ENCODE data around the gene STPG3. TPM values are rescaled to one million over a fixed set of nuclear protein-coding genes. Genes with fewer than 3 reads are reported as not detected.

Gene STPG3
- not detected for total RNA-seq

- peak within 1 kb of the TSS in 2 of 3 donors; percentile 33 to 43 for H3K9ac ChIP-seq (ENCODE audit: low read depth in 1 of 3, low read length in 3 of 3)
- H3K4me3 ChIP-seq (ENCODE audit: low read length in 3 of 3) = no peak within 1 kb of the TSS
- peaks cover 0 to under 1% (median under 1%) of the 10 kb centered on the region in 3 donors for H3K36me3 ChIP-seq (ENCODE audit: control insufficient read depth in 3 of 3, insufficient read depth in 3 of 3, low read length in 3 of 3)
- peaks cover 0 to 2% (median 0%) of the 10 kb centered on the region in 3 donors for H3K27me3 ChIP-seq (ENCODE audit: control insufficient read depth in 3 of 3, insufficient read depth in 3 of 3, low read length in 3 of 3)
- peaks cover 20 to 39% (median 33%) of the 10 kb centered on the region in 3 donors for H3K4me1 ChIP-seq (ENCODE audit: control insufficient read depth in 3 of 3, insufficient read depth in 3 of 3, low read length in 3 of 3)
- H3K27ac ChIP-seq (ENCODE audit: low read depth, low read length) = no peak within 1 kb of the TSS
- no peaks in the 10 kb centered on the region for H3K9me3 ChIP-seq (ENCODE audit: control insufficient read depth in 3 of 3, low read length in 3 of 3)
These were observed at the start of gene STPG3 for GRCh38 chr9:137251194-137251461. TSS of gene STPG3 (plus strand) at chr9:137251286. CDS start at chr9:137251287, 1 bp downstream.

- Histone ChIP-seq H3K36me3 (ENCODE audit: control insufficient read depth in 3 of 3, insufficient read depth in 3 of 3, low read length in 3 of 3) (peaks cover 0 to 7% (median 3%) of the 10 kb centered on the region in 3 donors), H3K4me1 (ENCODE audit: control insufficient read depth in 3 of 3, insufficient read depth in 3 of 3, low read length in 3 of 3) (peaks cover 67 to 79% (median 68%) of the 10 kb centered on the region in 3 donors), H3K27ac (ENCODE audit: low read depth, low read length) (no peak overlapping the region), H3K9me3 (ENCODE audit: control insufficient read depth in 3 of 3, low read length in 3 of 3) (no peaks in the 10 kb centered on the region), H3K4me3 (ENCODE audit: low read length in 3 of 3) (no peak overlapping the region), H3K9ac (ENCODE audit: low read depth in 1 of 3, low read length in 3 of 3) (peak overlapping the region in 1 of 3 donors; percentile 8), H3K27me3 (ENCODE audit: control insufficient read depth in 3 of 3, insufficient read depth in 3 of 3, low read length in 3 of 3) (no peaks in the 10 kb centered on the region)
These were observed 48.1 kb upstream of the STPG3 start for GRCh38 chr9:137202966-137203365.

GRCh38 chr9:137204731-137205125 lies 46.4 kb upstream of the STPG3 start:
- Histone ChIP-seq H3K9ac (ENCODE audit: low read depth in 1 of 3, low read length in 3 of 3) (peak overlapping the region; percentile 84 to 93 (median 91)), H3K27me3 (ENCODE audit: control insufficient read depth in 3 of 3, insufficient read depth in 3 of 3, low read length in 3 of 3) (no peaks in the 10 kb centered on the region), H3K4me1 (ENCODE audit: control insufficient read depth in 3 of 3, insufficient read depth in 3 of 3, low read length in 3 of 3) (peaks cover 51 to 62% (median 52%) of the 10 kb centered on the region in 3 donors), H3K36me3 (ENCODE audit: control insufficient read depth in 3 of 3, insufficient read depth in 3 of 3, low read length in 3 of 3) (peaks cover 3 to 12% (median 3%) of the 10 kb centered on the region in 3 donors), H3K9me3 (ENCODE audit: control insufficient read depth in 3 of 3, low read length in 3 of 3) (no peaks in the 10 kb centered on the region), H3K4me3 (ENCODE audit: low read length in 3 of 3) (peak overlapping the region; percentile 96 to 99 (median 97)), H3K27ac (ENCODE audit: low read depth, low read length) (peak overlapping the region; percentile 73)

DNA sequence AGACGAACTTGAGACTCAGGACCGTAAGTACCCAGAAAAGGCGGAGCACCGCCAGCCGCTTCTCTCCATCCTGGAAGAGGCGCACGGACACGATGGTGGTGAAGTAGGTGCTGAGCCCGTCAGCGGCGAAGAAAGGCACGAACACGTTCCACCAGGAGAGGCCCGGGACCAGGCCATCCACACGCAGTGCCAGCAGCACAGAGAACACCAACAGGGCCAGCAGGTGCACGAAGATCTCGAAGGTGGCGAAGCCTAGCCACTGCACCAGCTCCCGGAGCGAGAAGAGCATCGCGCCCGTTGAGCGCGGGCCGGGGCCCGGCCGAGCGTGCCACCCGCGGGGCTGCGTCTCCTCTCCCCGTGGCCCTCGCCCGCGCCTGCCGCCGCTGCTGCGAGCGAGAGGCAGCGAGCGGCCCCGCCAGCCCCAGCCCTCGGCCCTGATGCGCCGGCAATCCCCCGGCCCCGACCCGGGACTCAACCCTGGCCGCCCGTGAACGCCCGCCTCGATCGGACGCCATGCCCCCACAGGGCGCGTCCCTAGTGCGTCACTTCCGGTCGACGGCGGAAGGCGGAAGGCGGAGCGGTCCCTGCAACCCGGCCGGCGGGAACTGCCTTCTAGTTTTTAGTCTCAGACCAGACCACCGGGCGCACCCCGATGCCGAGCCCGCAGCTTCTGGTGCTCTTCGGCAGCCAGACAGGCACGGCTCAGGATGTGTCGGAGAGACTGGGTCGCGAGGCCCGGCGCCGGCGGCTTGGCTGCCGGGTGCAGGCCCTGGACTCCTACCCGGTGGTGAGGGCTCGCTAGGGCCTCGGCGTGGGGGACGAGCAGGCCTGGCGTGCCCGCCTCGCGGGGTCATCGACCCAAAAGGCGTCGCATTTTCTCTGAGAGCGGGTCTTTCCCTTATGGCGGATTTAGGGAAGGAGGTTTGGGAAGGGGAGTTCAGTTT lies 45.7 kb upstream of the STPG3 start, which contains the start of the genes NDOR1 and TMEM203:
NDOR1 (plus strand) TSS at position 575 of the 944 bp plus-strand sequence; CDS start at position 653, 78 bp downstream.
TMEM203 (minus strand) TSS at position 523 of the 944 bp plus-strand sequence; CDS start at position 289, 234 bp downstream.
- peaks cover 51 to 61% (median 52%) of the 10 kb centered on the region in 3 donors for H3K4me1 ChIP-seq (ENCODE audit: control insufficient read depth in 3 of 3, insufficient read depth in 3 of 3, low read length in 3 of 3)

GRCh38 chr9:137206602-137207001 lies 44.5 kb upstream of the STPG3 start:
- Histone ChIP-seq H3K27me3 (ENCODE audit: control insufficient read depth in 3 of 3, insufficient read depth in 3 of 3, low read length in 3 of 3) (no peaks in the 10 kb centered on the region), H3K9me3 (ENCODE audit: control insufficient read depth in 3 of 3, low read length in 3 of 3) (no peaks in the 10 kb centered on the region), H3K36me3 (ENCODE audit: control insufficient read depth in 3 of 3, insufficient read depth in 3 of 3, low read length in 3 of 3) (peaks cover 3 to 12% (median 3%) of the 10 kb centered on the region in 3 donors), H3K27ac (ENCODE audit: low read depth, low read length) (no peak overlapping the region), H3K4me3 (ENCODE audit: low read length in 3 of 3) (peak overlapping the region; percentile 96 to 99 (median 97)), H3K4me1 (ENCODE audit: control insufficient read depth in 3 of 3, insufficient read depth in 3 of 3, low read length in 3 of 3) (peaks cover 45 to 54% (median 46%) of the 10 kb centered on the region in 3 donors), H3K9ac (ENCODE audit: low read depth in 1 of 3, low read length in 3 of 3) (peak overlapping the region; percentile 84 to 93 (median 91))

More for the DNA sequence above, 45.7 kb upstream of the STPG3 start, which contains the start of the genes NDOR1 and TMEM203:
- H3K4me3 ChIP-seq (ENCODE audit: low read length in 3 of 3) = peak within 1 kb of the TSS; percentile 96 to 99 (median 97)
- peak within 1 kb of the TSS; percentile 84 to 93 (median 91) for H3K9ac ChIP-seq (ENCODE audit: low read depth in 1 of 3, low read length in 3 of 3)
- no peaks in the 10 kb centered on the region for H3K9me3 ChIP-seq (ENCODE audit: control insufficient read depth in 3 of 3, low read length in 3 of 3)
- H3K27me3 ChIP-seq (ENCODE audit: control insufficient read depth in 3 of 3, insufficient read depth in 3 of 3, low read length in 3 of 3) = no peaks in the 10 kb centered on the region
- peaks cover 3 to 12% (median 3%) of the 10 kb centered on the region in 3 donors for H3K36me3 ChIP-seq (ENCODE audit: control insufficient read depth in 3 of 3, insufficient read depth in 3 of 3, low read length in 3 of 3)
- peak within 1 kb of the TSS; percentile 73 for H3K27ac ChIP-seq (ENCODE audit: low read depth, low read length)

GRCh38 chr9:137211532-137211931 lies 39.6 kb upstream of the STPG3 start:
- Histone ChIP-seq H3K4me1 (ENCODE audit: control insufficient read depth in 3 of 3, insufficient read depth in 3 of 3, low read length in 3 of 3) (peaks cover 4 to 12% (median 5%) of the 10 kb centered on the region in 3 donors), H3K4me3 (ENCODE audit: low read length in 3 of 3) (no peak overlapping the region), H3K27me3 (ENCODE audit: control insufficient read depth in 3 of 3, insufficient read depth in 3 of 3, low read length in 3 of 3) (no peaks in the 10 kb centered on the region), H3K9me3 (ENCODE audit: control insufficient read depth in 3 of 3, low read length in 3 of 3) (no peaks in the 10 kb centered on the region), H3K9ac (ENCODE audit: low read depth in 1 of 3, low read length in 3 of 3) (no peak overlapping the region), H3K36me3 (ENCODE audit: control insufficient read depth in 3 of 3, insufficient read depth in 3 of 3, low read length in 3 of 3) (peaks cover 3 to 12% (median 5%) of the 10 kb centered on the region in 3 donors), H3K27ac (ENCODE audit: low read depth, low read length) (no peak overlapping the region)

GRCh38 chr9:137212520-137212919 lies 38.6 kb upstream of the STPG3 start:
- H3K9ac ChIP-seq (ENCODE audit: low read depth in 1 of 3, low read length in 3 of 3) = no peak overlapping the region
- H3K9me3 ChIP-seq (ENCODE audit: control insufficient read depth in 3 of 3, low read length in 3 of 3) = no peaks in the 10 kb centered on the region
- no peak overlapping the region for H3K4me3 ChIP-seq (ENCODE audit: low read length in 3 of 3)
- H3K4me1 ChIP-seq (ENCODE audit: control insufficient read depth in 3 of 3, insufficient read depth in 3 of 3, low read length in 3 of 3) = peaks cover 4 to 12% (median 7%) of the 10 kb centered on the region in 3 donors
- H3K36me3 ChIP-seq (ENCODE audit: control insufficient read depth in 3 of 3, insufficient read depth in 3 of 3, low read length in 3 of 3) = peaks cover 1 to 6% (median 5%) of the 10 kb centered on the region in 3 donors
- no peaks in the 10 kb centered on the region for H3K27me3 ChIP-seq (ENCODE audit: control insufficient read depth in 3 of 3, insufficient read depth in 3 of 3, low read length in 3 of 3)
- H3K27ac ChIP-seq (ENCODE audit: low read depth, low read length) = no peak overlapping the region

GRCh38 chr9:137213160-137214060 lies 37.7 kb upstream of the STPG3 start:
- Histone ChIP-seq H3K27me3 (ENCODE audit: control insufficient read depth in 3 of 3, insufficient read depth in 3 of 3, low read length in 3 of 3) (no peaks in the 10 kb centered on the region), H3K27ac (ENCODE audit: low read depth, low read length) (no peak overlapping the region), H3K4me3 (ENCODE audit: low read length in 3 of 3) (no peak overlapping the region), H3K36me3 (ENCODE audit: control insufficient read depth in 3 of 3, insufficient read depth in 3 of 3, low read length in 3 of 3) (peaks cover 0 to 6% (median 5%) of the 10 kb centered on the region in 3 donors), H3K4me1 (ENCODE audit: control insufficient read depth in 3 of 3, insufficient read depth in 3 of 3, low read length in 3 of 3) (peaks cover 8 to 19% (median 14%) of the 10 kb centered on the region in 3 donors), H3K9ac (ENCODE audit: low read depth in 1 of 3, low read length in 3 of 3) (no peak overlapping the region), H3K9me3 (ENCODE audit: control insufficient read depth in 3 of 3, low read length in 3 of 3) (no peaks in the 10 kb centered on the region)

GRCh38 chr9:137214620-137215019 lies 36.5 kb upstream of the STPG3 start:
- H3K36me3 ChIP-seq (ENCODE audit: control insufficient read depth in 3 of 3, insufficient read depth in 3 of 3, low read length in 3 of 3) = peaks cover 0 to 2% (median 0%) of the 10 kb centered on the region in 3 donors
- no peak overlapping the region for H3K9ac ChIP-seq (ENCODE audit: low read depth in 1 of 3, low read length in 3 of 3)
- H3K27me3 ChIP-seq (ENCODE audit: control insufficient read depth in 3 of 3, insufficient read depth in 3 of 3, low read length in 3 of 3) = no peaks in the 10 kb centered on the region
- H3K4me1 ChIP-seq (ENCODE audit: control insufficient read depth in 3 of 3, insufficient read depth in 3 of 3, low read length in 3 of 3) = peaks cover 8 to 27% (median 14%) of the 10 kb centered on the region in 3 donors
- no peaks in the 10 kb centered on the region for H3K9me3 ChIP-seq (ENCODE audit: control insufficient read depth in 3 of 3, low read length in 3 of 3)
- no peak overlapping the region for H3K27ac ChIP-seq (ENCODE audit: low read depth, low read length)
- no peak overlapping the region for H3K4me3 ChIP-seq (ENCODE audit: low read length in 3 of 3)
